DOHH2 (cell line): Measurements from ENCODE around the gene SP140.
"Not testable (repeated sequence)": the region's sequence is repeated elsewhere in the genome, so short reads cannot be mapped to it uniquely, and the experiment has no call there.

Source experiments
- H3F3A ChIP-seq: fragments of 200-600 bp; sonication (generic), shearing (Covaris generic); 2 replicates; pipeline ENCODE4 v1.6.0; 2016; ENCODE audit warnings: antibody characterized with exemption, mild to moderate bottlenecking; ENCODE audit not compliant: control insufficient read depth, insufficient read depth
- H3K27ac ChIP-seq: fragments of 200-600 bp; sonication (generic); 2 replicates; pipeline ENCODE4 v1.5.1; 2014; ENCODE audit warnings: low read depth, mild to moderate bottlenecking, low read length, moderate library complexity
- H3K27me3 ChIP-seq: fragments of 200-600 bp; sonication (generic); 2 replicates; pipeline ENCODE4 v1.6.1; 2014; ENCODE audit warnings: mild to moderate bottlenecking, low read length, mixed read lengths; ENCODE audit not compliant: control insufficient read depth
- H3K36me3 ChIP-seq: fragments of 200-600 bp; sonication (generic); 2 replicates; pipeline ENCODE4 v1.6.1; 2014; ENCODE audit warnings: mild to moderate bottlenecking, low read length, moderate library complexity, mixed read lengths; ENCODE audit not compliant: control insufficient read depth
- H3K4me1 ChIP-seq: fragments of 200-600 bp; sonication (generic); 2 replicates; pipeline ENCODE4 v1.6.1; 2014; ENCODE audit warnings: mild to moderate bottlenecking, low read length, mixed read lengths; ENCODE audit not compliant: control insufficient read depth
- H3K4me2 ChIP-seq: fragments of 200-600 bp; sonication (generic); 2 replicates; pipeline ENCODE4 v1.6.0; 2014; ENCODE audit warnings: mild to moderate bottlenecking, low read length, moderate library complexity
- H3K4me3 ChIP-seq: fragments of 200-600 bp; sonication (generic); 2 replicates; pipeline ENCODE4 v1.5.1; 2014; ENCODE audit warnings: mild to moderate bottlenecking, low read length, mixed read lengths
- H3K79me2 ChIP-seq: fragments of 200-600 bp; sonication (generic); 2 replicates; pipeline ENCODE4 v1.6.1; 2014; ENCODE audit warnings: mild to moderate bottlenecking, low read length, mixed read lengths; ENCODE audit not compliant: control insufficient read depth
- H3K9me2 ChIP-seq: fragments of 200-600 bp; sonication (generic); replicated peaks from 2 replicates; pipeline ENCODE4 v1.6.1; 2014; ENCODE audit warnings: mild to moderate bottlenecking, low read length, mixed read lengths; ENCODE audit not compliant: control insufficient read depth
- H3K9me3 ChIP-seq: fragments of 200-600 bp; sonication (generic); 2 replicates; pipeline ENCODE4 v1.6.1; 2014; ENCODE audit warnings: antibody characterized with exemption, low read length, mixed read lengths; ENCODE audit not compliant: control insufficient read depth, insufficient read depth
- H4K20me1 ChIP-seq: fragments of 200-600 bp; sonication (generic); 2 replicates; pipeline ENCODE4 v1.6.0; 2014; ENCODE audit warnings: low read depth, mild to moderate bottlenecking, antibody characterized with exemption, low read length, moderate library complexity; ENCODE audit not compliant: control insufficient read depth, insufficient read depth
- CTCF ChIP-seq: fragments of 200-600 bp; sonication (generic); IDR thresholded peaks from one replicate; pipeline ENCODE4 v1.5.1; 2014; ENCODE audit warnings: antibody characterized with exemption, mild to moderate bottlenecking, low read depth, low read length; ENCODE audit not compliant: poor library complexity, severe bottlenecking
- EZH2phosphoT487 ChIP-seq: fragments of 200-600 bp; sonication (generic); IDR thresholded peaks from 2 replicates; pipeline ENCODE4 v1.6.1; 2017; ENCODE audit warnings: borderline replicate concordance, mild to moderate bottlenecking, antibody characterized with exemption, low read length, moderate library complexity, mixed read lengths

SP140 gene

GRCh38 chr2:230269715-230270114, 44.2 kb downstream of the SP140 start:
- Histone ChIP-seq H3K4me2 (no peak overlapping the region), H3K4me3 (no peak overlapping the region), H3F3A (no peaks in the 10 kb centered on the region), H3K27me3 (no peaks in the 10 kb centered on the region), H3K36me3 (no peaks in the 10 kb centered on the region), H3K27ac (no peak overlapping the region), H3K4me1 (no peaks in the 10 kb centered on the region), H3K79me2 (no peaks in the 10 kb centered on the region), H3K9me2 (no peaks in the 10 kb centered on the region), H3K9me3 (no peaks in the 10 kb centered on the region), H4K20me1 (no peaks in the 10 kb centered on the region)
- TF ChIP-seq CTCF (no peak), EZH2phosphoT487 (no peak)

GRCh38 chr2:230282936-230283335, 57.4 kb downstream of the SP140 start:
- no peak overlapping the region for H3K4me3 ChIP-seq
- no peaks in the 10 kb centered on the region for H3K79me2 ChIP-seq
- no peak overlapping the region for H3K27ac ChIP-seq
- 0 out of 2 replicates have a peak, but pooled peaks cover 4% of the 10 kb centered on the region for H3K9me3 ChIP-seq
- TF ChIP-seq EZH2phosphoT487 (no peak), CTCF (no peak)
- H3K9me2 ChIP-seq: no peaks in the 10 kb centered on the region
- no peaks in the 10 kb centered on the region for H3K4me1 ChIP-seq
- no peaks in the 10 kb centered on the region for H3F3A ChIP-seq
- H4K20me1 ChIP-seq: no peaks in the 10 kb centered on the region
- H3K36me3 ChIP-seq: no peaks in the 10 kb centered on the region
- no peaks in the 10 kb centered on the region for H3K27me3 ChIP-seq
- H3K4me2 ChIP-seq: no peak overlapping the region

GRCh38 chr2:230286048-230286447, 60.5 kb downstream of the SP140 start:
- Histone ChIP-seq H3K4me3 (no peak overlapping the region), H3K9me2 (no peaks in the 10 kb centered on the region), H3K4me2 (no peak overlapping the region), H3K27me3 (no peaks in the 10 kb centered on the region), H3K79me2 (no peaks in the 10 kb centered on the region), H3K27ac (no peak overlapping the region), H3K36me3 (no peaks in the 10 kb centered on the region), H3F3A (no peaks in the 10 kb centered on the region), H3K4me1 (no peaks in the 10 kb centered on the region), H4K20me1 (no peaks in the 10 kb centered on the region), H3K9me3 (no peaks in the 10 kb centered on the region)
- no peak for TF ChIP-seq EZH2phosphoT487
- TF ChIP-seq CTCF: no peak

- H3K4me2 ChIP-seq, H3K4me1 ChIP-seq, H3K27ac ChIP-seq, H3F3A ChIP-seq, H3K4me3 ChIP-seq, H3K9me2 ChIP-seq, H4K20me1 ChIP-seq, H3K9me3 ChIP-seq, H3K36me3 ChIP-seq, H3K27me3 ChIP-seq, H3K79me2 ChIP-seq: not testable (repeated sequence)
Observed at GRCh38 chr2:230289311-230289710, 63.8 kb downstream of the SP140 start.
